Measurements from ENCODE around the gene FOXO3.

GRCh38 chr6:108588586-108588985, 27.9 kb downstream of the FOXO3 start:
- TF ChIP-seq POLR2A (IDR thresholded peaks at IDR 0.05) = no peak
- no peak for TF ChIP-seq CTCF (IDR thresholded peaks at IDR 0.05)
- TF ChIP-seq POLR2AphosphoS5 (IDR thresholded peaks at IDR 0.05) = no peak

Measured in prostate gland (tissue), 2 donors.